Measurements from ENCODE around the gene CYB5D1.

DNA sequence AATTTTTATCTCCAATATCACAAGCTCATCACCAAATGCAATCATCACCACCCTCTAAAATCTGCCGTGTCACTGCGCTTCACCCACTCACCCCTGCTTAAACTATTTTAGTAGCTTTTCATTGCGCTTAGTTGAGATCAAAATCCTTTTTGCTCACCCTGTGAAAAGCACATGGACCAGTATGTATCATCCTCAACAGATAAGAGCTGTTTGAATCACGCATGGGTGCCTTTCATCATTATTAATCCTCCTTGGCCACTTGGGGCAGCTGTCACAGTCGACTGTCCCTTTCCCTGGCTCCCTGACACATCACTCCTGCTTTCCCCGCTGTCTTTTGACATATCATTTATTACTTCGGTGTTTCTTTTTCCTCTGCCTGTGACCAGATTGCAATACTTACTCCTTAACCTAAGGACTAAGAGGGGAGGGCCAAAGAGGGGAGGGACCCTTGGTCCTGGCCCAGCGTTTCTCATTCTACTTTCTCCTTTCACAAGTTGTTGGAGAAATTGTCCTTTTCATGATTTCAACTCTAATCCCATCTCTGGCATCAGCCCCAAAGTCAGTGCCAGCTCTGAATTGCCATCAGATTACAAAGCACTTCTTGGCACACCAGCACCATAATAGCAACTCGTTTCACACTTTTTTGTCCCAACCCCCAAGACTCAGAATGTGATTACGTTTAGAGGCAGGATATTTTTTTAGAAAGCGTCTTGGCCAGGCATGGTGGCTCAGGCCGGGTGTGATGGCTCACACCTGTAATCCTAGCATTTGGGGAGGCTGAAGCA is 32.4 kb upstream of the CYB5D1 start:
- TF ChIP-seq POLR2A (IDR thresholded peaks at IDR 0.05), result no peak
- no peak for TF ChIP-seq POLR2AphosphoS5 (IDR thresholded peaks at IDR 0.05; ENCODE audit: insufficient read depth in 1 of 2, low read depth in 1 of 2)
- TF ChIP-seq, protein P1, sequence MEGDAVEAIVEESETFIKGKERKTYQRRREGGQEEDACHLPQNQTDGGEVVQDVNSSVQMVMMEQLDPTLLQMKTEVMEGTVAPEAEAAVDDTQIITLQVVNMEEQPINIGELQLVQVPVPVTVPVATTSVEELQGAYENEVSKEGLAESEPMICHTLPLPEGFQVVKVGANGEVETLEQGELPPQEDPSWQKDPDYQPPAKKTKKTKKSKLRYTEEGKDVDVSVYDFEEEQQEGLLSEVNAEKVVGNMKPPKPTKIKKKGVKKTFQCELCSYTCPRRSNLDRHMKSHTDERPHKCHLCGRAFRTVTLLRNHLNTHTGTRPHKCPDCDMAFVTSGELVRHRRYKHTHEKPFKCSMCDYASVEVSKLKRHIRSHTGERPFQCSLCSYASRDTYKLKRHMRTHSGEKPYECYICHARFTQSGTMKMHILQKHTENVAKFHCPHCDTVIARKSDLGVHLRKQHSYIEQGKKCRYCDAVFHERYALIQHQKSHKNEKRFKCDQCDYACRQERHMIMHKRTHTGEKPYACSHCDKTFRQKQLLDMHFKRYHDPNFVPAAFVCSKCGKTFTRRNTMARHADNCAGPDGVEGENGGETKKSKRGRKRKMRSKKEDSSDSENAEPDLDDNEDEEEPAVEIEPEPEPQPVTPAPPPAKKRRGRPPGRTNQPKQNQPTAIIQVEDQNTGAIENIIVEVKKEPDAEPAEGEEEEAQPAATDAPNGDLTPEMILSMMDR (IDR thresholded peaks at IDR 0.05), result no peak

All from vagina (tissue), 2 donors.